ENCODE data around the gene PTPRD. TPM values are rescaled to one million over a fixed set of nuclear protein-coding genes. Genes with fewer than 3 reads are reported as not detected.

Gene PTPRD
- total RNA-seq, 2 donors from 2014 or later: 97.4 to 101 TPM

GRCh38 chr9:8683496-8683895 lies 1929.3 kb downstream of the PTPRD start:
- peaks cover 21% of the 10 kb centered on the region for H3K4me1 Mint-ChIP-seq
- no peaks in the 10 kb centered on the region for H3K9me3 Mint-ChIP-seq
- Histone ChIP-seq H3K36me3 (ENCODE audit: control insufficient read depth, insufficient read depth, low read length) (no peaks in the 10 kb centered on the region), H3K9ac (ENCODE audit: extremely low read depth, low read length, poor library complexity, severe bottlenecking) (no peak overlapping the region), H3K4me3 (ENCODE audit: low read length) (no peak overlapping the region), H3K4me1 (ENCODE audit: control insufficient read depth, insufficient read depth, low read length) (peaks cover 3% of the 10 kb centered on the region), H3K9me3 (ENCODE audit: control insufficient read depth, low read length) (peaks cover under 1% of the 10 kb centered on the region), H3K27me3 (ENCODE audit: control insufficient read depth, insufficient read depth, low read length, poor library complexity, severe bottlenecking) (no peaks in the 10 kb centered on the region), H3K27ac (ENCODE audit: low read depth, low read length) (no peak overlapping the region)
- no peak for TF ChIP-seq CTCF (conservative IDR thresholded peaks at IDR 0.05)
- 91 to 100% methylated on average over 1 to 7 of the region's 7 CpGs for WGBS, 2 experiments (ENCODE audit: insufficient coverage in 1 of 2, insufficient read length in 1 of 2)
- DNase-seq: no peak
- H3K36me3 Mint-ChIP-seq (ENCODE audit: low read depth): no peaks in the 10 kb centered on the region
- H3K4me3 Mint-ChIP-seq: no peak overlapping the region
- H3K27me3 Mint-ChIP-seq (ENCODE audit: insufficient read depth): peaks cover 14% of the 10 kb centered on the region
- H3K27ac Mint-ChIP-seq: no peak overlapping the region

- no peaks in the 10 kb centered on the region for H3K9me3 Mint-ChIP-seq
- no peak overlapping the region for H3K27ac Mint-ChIP-seq
- no peaks in the 10 kb centered on the region for H3K36me3 ChIP-seq (ENCODE audit: control insufficient read depth, insufficient read depth, low read length)
- no peak for DNase-seq
- H3K36me3 Mint-ChIP-seq (ENCODE audit: low read depth): no peaks in the 10 kb centered on the region
- WGBS, 2 experiments (ENCODE audit: insufficient coverage in 1 of 2, insufficient read length in 1 of 2): 93% methylated on average over 2 of the region's 2 CpGs; no CpG with 5 or more reads in 1 of the 2 experiments
- H3K27me3 Mint-ChIP-seq (ENCODE audit: insufficient read depth): peaks cover 14% of the 10 kb centered on the region
- no peaks in the 10 kb centered on the region for H3K9me3 ChIP-seq (ENCODE audit: control insufficient read depth, low read length)
- H3K4me1 ChIP-seq (ENCODE audit: control insufficient read depth, insufficient read depth, low read length): peaks cover 11% of the 10 kb centered on the region
- no peak overlapping the region for H3K27ac ChIP-seq (ENCODE audit: low read depth, low read length)
- peaks cover 36% of the 10 kb centered on the region for H3K4me1 Mint-ChIP-seq
- H3K4me3 Mint-ChIP-seq: no peak overlapping the region
- H3K4me3 ChIP-seq (ENCODE audit: low read length): no peak overlapping the region
- H3K27me3 ChIP-seq (ENCODE audit: control insufficient read depth, insufficient read depth, low read length, poor library complexity, severe bottlenecking): no peaks in the 10 kb centered on the region
- no peak for TF ChIP-seq CTCF (conservative IDR thresholded peaks at IDR 0.05)
- H3K9ac ChIP-seq (ENCODE audit: extremely low read depth, low read length, poor library complexity, severe bottlenecking): no peak overlapping the region
Observed at GRCh38 chr9:8680658-8681057, 1932.1 kb downstream of the PTPRD start.

- H3K36me3 Mint-ChIP-seq (ENCODE audit: low read depth): no peaks in the 10 kb centered on the region
- no peak overlapping the region for H3K9ac ChIP-seq (ENCODE audit: extremely low read depth, low read length, poor library complexity, severe bottlenecking)
- peaks cover 36% of the 10 kb centered on the region for H3K4me1 Mint-ChIP-seq
- no peaks in the 10 kb centered on the region for H3K9me3 Mint-ChIP-seq
- no peak for TF ChIP-seq CTCF (conservative IDR thresholded peaks at IDR 0.05)
- no peak overlapping the region for H3K4me3 ChIP-seq (ENCODE audit: low read length)
- H3K4me1 ChIP-seq (ENCODE audit: control insufficient read depth, insufficient read depth, low read length): peaks cover 11% of the 10 kb centered on the region
- no peak overlapping the region for H3K27ac Mint-ChIP-seq
- no peaks in the 10 kb centered on the region for H3K27me3 ChIP-seq (ENCODE audit: control insufficient read depth, insufficient read depth, low read length, poor library complexity, severe bottlenecking)
- H3K27ac ChIP-seq (ENCODE audit: low read depth, low read length): no peak overlapping the region
- WGBS, 2 experiments (ENCODE audit: insufficient coverage in 1 of 2, insufficient read length in 1 of 2): 91 to 95% methylated on average over 3 of the region's 3 CpGs
- no peak for DNase-seq
- H3K36me3 ChIP-seq (ENCODE audit: control insufficient read depth, insufficient read depth, low read length): no peaks in the 10 kb centered on the region
- peaks cover 14% of the 10 kb centered on the region for H3K27me3 Mint-ChIP-seq (ENCODE audit: insufficient read depth)
- no peak overlapping the region for H3K4me3 Mint-ChIP-seq
- H3K9me3 ChIP-seq (ENCODE audit: control insufficient read depth, low read length): no peaks in the 10 kb centered on the region
Observed at GRCh38 chr9:8680157-8680556, 1932.6 kb downstream of the PTPRD start.

Data from endodermal cell (in vitro differentiated cells).